ENCODE results near the gene MDK.

Gene MDK

DNA sequence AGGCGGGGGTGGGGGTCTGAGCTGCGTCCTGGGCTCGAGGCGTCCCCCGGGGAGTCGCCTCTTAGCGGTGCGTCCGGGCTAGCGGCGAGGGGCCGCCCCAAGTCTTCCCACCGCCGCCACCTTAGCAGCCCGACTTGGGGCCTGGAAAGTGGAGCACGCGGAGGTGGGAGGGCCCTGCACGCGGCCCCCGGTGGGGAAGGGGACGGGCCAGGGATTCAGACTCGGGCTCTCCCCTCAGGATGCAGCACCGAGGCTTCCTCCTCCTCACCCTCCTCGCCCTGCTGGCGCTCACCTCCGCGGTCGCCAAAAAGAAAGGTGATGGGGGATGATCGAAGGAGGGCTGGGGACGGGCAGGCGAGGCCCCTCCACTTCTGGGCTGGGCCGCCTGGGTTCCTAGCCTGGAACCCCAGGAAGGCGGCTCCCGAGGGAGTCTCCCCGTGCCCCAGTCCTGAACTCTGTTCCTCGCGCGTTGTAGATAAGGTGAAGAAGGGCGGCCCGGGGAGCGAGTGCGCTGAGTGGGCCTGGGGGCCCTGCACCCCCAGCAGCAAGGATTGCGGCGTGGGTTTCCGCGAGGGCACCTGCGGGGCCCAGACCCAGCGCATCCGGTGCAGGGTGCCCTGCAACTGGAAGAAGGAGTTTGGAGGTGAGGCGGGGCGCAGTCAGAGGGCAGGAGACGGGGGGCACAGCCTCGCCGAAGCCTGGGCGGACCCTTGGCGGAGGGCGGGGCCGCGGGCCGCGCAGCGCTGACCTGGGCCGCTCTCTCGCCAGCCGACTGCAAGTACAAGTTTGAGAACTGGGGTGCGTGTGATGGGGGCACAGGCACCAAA, 563 bp downstream of the MDK start (continued):
- TF ChIP-seq, protein P1, sequence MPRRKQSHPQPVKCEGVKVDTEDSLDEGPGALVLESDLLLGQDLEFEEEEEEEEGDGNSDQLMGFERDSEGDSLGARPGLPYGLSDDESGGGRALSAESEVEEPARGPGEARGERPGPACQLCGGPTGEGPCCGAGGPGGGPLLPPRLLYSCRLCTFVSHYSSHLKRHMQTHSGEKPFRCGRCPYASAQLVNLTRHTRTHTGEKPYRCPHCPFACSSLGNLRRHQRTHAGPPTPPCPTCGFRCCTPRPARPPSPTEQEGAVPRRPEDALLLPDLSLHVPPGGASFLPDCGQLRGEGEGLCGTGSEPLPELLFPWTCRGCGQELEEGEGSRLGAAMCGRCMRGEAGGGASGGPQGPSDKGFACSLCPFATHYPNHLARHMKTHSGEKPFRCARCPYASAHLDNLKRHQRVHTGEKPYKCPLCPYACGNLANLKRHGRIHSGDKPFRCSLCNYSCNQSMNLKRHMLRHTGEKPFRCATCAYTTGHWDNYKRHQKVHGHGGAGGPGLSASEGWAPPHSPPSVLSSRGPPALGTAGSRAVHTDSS (tag by site-specific recombination; IDR thresholded peaks at IDR 0.05) = peak; percentile 40; the same call in 1 of the 2 replicates
- TF ChIP-seq, protein P2, sequence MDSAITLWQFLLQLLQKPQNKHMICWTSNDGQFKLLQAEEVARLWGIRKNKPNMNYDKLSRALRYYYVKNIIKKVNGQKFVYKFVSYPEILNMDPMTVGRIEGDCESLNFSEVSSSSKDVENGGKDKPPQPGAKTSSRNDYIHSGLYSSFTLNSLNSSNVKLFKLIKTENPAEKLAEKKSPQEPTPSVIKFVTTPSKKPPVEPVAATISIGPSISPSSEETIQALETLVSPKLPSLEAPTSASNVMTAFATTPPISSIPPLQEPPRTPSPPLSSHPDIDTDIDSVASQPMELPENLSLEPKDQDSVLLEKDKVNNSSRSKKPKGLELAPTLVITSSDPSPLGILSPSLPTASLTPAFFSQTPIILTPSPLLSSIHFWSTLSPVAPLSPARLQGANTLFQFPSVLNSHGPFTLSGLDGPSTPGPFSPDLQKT (IDR thresholded peaks at IDR 0.05; ENCODE audit: borderline replicate concordance, low read depth, low read length) = no peak
- TF ChIP-seq GLI4 (tag by site-specific recombination; IDR thresholded peaks at IDR 0.05) (no peak), TSHZ1 (tag by site-specific recombination; IDR thresholded peaks at IDR 0.05; ENCODE audit: borderline replicate concordance) (no peak), ZBTB26 (tag by site-specific recombination; optimal IDR thresholded peaks at IDR 0.05) (peak; percentile 48), ZNF184 (tag by site-specific recombination; IDR thresholded peaks at IDR 0.05) (no peak), ZNF670 (tag by site-specific recombination; IDR thresholded peaks at IDR 0.05; ENCODE audit: low read depth) (no peak), IKZF3 (tag by site-specific recombination; IDR thresholded peaks at IDR 0.05) (no peak), ZBTB8A (tag by site-specific recombination; IDR thresholded peaks at IDR 0.05) (peak; percentile 48; the same call in 1 of the 2 replicates), GLIS2 (tag by site-specific recombination; IDR thresholded peaks at IDR 0.05) (peak; percentile 96), ZIC2 (tag by site-specific recombination; IDR thresholded peaks at IDR 0.05) (peak; percentile 62), ZSCAN5A (tag by site-specific recombination; IDR thresholded peaks at IDR 0.05) (no peak), ZBTB20 (tag by site-specific recombination; IDR thresholded peaks at IDR 0.05) (peak; percentile 58), KLF8 (tag by site-specific recombination; IDR thresholded peaks at IDR 0.05) (peak; percentile 41; the same call in 1 of the 2 replicates), ZNF548 (tag by site-specific recombination; IDR thresholded peaks at IDR 0.05) (no peak), ZBTB48 (tag by site-specific recombination; IDR thresholded peaks at IDR 0.05) (peak; percentile 23; the same call in 1 of the 2 replicates), SP7 (tag by site-specific recombination; IDR thresholded peaks at IDR 0.05) (0 out of 2 replicates have a peak, but pooled peaks have one; percentile 41), ZNF239 (tag by site-specific recombination; IDR thresholded peaks at IDR 0.05) (no peak), ZNF138 (tag by site-specific recombination; IDR thresholded peaks at IDR 0.05; ENCODE audit: borderline replicate concordance) (no peak), ZNF423 (tag by site-specific recombination; IDR thresholded peaks at IDR 0.05) (0 out of 2 replicates have a peak, but pooled peaks have one; percentile 34)
- TF ChIP-seq, protein P3, sequence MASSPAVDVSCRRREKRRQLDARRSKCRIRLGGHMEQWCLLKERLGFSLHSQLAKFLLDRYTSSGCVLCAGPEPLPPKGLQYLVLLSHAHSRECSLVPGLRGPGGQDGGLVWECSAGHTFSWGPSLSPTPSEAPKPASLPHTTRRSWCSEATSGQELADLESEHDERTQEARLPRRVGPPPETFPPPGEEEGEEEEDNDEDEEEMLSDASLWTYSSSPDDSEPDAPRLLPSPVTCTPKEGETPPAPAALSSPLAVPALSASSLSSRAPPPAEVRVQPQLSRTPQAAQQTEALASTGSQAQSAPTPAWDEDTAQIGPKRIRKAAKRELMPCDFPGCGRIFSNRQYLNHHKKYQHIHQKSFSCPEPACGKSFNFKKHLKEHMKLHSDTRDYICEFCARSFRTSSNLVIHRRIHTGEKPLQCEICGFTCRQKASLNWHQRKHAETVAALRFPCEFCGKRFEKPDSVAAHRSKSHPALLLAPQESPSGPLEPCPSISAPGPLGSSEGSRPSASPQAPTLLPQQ (tag by site-specific recombination; IDR thresholded peaks at IDR 0.05) = no peak
- TF ChIP-seq, protein P4, sequence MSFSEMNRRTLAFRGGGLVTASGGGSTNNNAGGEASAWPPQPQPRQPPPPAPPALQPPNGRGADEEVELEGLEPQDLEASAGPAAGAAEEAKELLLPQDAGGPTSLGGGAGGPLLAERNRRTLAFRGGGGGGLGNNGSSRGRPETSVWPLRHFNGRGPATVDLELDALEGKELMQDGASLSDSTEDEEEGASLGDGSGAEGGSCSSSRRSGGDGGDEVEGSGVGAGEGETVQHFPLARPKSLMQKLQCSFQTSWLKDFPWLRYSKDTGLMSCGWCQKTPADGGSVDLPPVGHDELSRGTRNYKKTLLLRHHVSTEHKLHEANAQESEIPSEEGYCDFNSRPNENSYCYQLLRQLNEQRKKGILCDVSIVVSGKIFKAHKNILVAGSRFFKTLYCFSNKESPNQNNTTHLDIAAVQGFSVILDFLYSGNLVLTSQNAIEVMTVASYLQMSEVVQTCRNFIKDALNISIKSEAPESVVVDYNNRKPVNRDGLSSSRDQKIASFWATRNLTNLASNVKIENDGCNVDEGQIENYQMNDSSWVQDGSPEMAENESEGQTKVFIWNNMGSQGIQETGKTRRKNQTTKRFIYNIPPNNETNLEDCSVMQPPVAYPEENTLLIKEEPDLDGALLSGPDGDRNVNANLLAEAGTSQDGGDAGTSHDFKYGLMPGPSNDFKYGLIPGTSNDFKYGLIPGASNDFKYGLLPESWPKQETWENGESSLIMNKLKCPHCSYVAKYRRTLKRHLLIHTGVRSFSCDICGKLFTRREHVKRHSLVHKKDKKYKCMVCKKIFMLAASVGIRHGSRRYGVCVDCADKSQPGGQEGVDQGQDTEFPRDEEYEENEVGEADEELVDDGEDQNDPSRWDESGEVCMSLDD (tag by site-specific recombination; IDR thresholded peaks at IDR 0.05) = peak; percentile 35; the same call in 1 of the 2 replicates
- TF ChIP-seq, protein P5, sequence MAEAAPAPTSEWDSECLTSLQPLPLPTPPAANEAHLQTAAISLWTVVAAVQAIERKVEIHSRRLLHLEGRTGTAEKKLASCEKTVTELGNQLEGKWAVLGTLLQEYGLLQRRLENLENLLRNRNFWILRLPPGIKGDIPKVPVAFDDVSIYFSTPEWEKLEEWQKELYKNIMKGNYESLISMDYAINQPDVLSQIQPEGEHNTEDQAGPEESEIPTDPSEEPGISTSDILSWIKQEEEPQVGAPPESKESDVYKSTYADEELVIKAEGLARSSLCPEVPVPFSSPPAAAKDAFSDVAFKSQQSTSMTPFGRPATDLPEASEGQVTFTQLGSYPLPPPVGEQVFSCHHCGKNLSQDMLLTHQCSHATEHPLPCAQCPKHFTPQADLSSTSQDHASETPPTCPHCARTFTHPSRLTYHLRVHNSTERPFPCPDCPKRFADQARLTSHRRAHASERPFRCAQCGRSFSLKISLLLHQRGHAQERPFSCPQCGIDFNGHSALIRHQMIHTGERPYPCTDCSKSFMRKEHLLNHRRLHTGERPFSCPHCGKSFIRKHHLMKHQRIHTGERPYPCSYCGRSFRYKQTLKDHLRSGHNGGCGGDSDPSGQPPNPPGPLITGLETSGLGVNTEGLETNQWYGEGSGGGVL (tag by site-specific recombination; IDR thresholded peaks at IDR 0.05) = peak; percentile 38; the same call in 1 of the 2 replicates
